ENCODE measurements around the gene JPH4. TPM values are rescaled to one million over a fixed set of nuclear protein-coding genes. Genes with fewer than 3 reads are reported as not detected.

JPH4 gene
- total and polyA plus RNA-seq, 2 donors (not counting 1 experiment from before 2014, with no cell fraction given) = not detected

DNA sequence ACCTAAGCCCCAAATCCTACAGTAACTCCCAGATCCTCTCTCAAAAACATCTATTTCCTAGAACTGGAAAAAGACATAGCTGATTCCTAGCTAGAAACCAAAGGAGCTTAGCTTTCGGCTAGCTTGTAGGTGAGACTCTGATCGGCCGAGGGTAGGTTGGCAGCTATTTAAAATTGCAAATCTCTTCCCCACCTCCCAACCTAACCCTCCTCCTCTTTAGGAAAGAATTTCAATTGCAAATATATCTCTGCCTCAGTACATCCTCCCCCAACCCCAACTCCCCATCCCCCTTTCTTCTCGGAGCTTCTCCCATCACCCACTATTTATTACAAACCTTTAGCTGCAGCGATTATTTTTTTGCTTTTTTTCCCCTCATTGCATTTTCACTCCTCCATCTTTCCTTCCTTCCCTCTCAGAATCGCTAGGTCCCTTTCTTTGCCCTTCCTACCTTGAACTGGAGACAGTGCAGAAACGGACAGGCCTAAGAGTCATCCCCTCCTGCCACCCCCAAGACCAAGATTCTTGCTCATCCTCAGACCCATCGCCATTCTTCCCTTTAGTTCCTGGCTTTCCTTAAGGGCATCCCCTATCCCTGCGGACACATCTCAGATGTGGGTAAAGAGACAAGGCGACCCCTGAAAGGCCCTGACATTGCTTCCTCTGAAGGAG lies 40.4 kb downstream of the JPH4 start:
- CTCF ChIA-PET = interaction anchor here (0.5 to 7.7 kb wide), 7 partner anchors 9 to 59 kb away, joined by 3 to 80 read pairs (median 5); partner anchors contain the start of gene THTPA
- Histone ChIP-seq H2AFZ (ENCODE audit: insufficient read depth, low read depth, low read length, poor library complexity, severe bottlenecking) (no peak overlapping the region), H3K4me2 (replicated peaks; ENCODE audit: low read depth, low read length, poor library complexity, severe bottlenecking) (no peak overlapping the region), H3K4me1 (ENCODE audit: control insufficient read depth in 2 of 2, insufficient read depth in 2 of 2, low read length in 2 of 2) (no peaks in the 10 kb centered on the region), H4K20me1 (ENCODE audit: control insufficient read depth, insufficient read depth, low read length, poor library complexity, severe bottlenecking) (no peaks in the 10 kb centered on the region), H3K4me3 (ENCODE audit: control extremely low read depth in 1 of 5, extremely low read depth in 1 of 5, insufficient read depth in 1 of 5, low read depth in 2 of 5, low read length in 4 of 5) (no peak overlapping the region), H3K36me3 (replicated peaks in 1 of 2; ENCODE audit: control extremely low read depth in 1 of 2, control insufficient read depth in 1 of 2, extremely low read depth in 1 of 2, insufficient read depth in 2 of 2, low read length in 1 of 2) (no peaks in the 10 kb centered on the region), H3K9me3 (ENCODE audit: control extremely low read depth in 1 of 3, control insufficient read depth in 2 of 3, insufficient read depth in 1 of 3, low read length in 2 of 3) (no peaks in the 10 kb centered on the region), H3K27me3 (replicated peaks in 1 of 4; ENCODE audit: control extremely low read depth in 1 of 4, control insufficient read depth in 3 of 4, insufficient read depth in 4 of 4, low read length in 3 of 4) (peaks cover 0 to 5% (median 0%) of the 10 kb centered on the region in 4 experiments), H3K9ac (ENCODE audit: low read length) (no peak overlapping the region), H3K27ac (ENCODE audit: low read length in 2 of 2) (no peak overlapping the region), H3K79me2 (ENCODE audit: control insufficient read depth, insufficient read depth, low read length) (no peaks in the 10 kb centered on the region)
- no peak for ATAC-seq (ENCODE audit: low read depth)
- no peak overlapping the region for H3K4me3 Mint-ChIP-seq
- H3K27ac Mint-ChIP-seq = no peak overlapping the region
- H3K4me1 Mint-ChIP-seq = no peaks in the 10 kb centered on the region
- POLR2A ChIA-PET = no interaction called here
- TF ChIP-seq, protein P1, sequence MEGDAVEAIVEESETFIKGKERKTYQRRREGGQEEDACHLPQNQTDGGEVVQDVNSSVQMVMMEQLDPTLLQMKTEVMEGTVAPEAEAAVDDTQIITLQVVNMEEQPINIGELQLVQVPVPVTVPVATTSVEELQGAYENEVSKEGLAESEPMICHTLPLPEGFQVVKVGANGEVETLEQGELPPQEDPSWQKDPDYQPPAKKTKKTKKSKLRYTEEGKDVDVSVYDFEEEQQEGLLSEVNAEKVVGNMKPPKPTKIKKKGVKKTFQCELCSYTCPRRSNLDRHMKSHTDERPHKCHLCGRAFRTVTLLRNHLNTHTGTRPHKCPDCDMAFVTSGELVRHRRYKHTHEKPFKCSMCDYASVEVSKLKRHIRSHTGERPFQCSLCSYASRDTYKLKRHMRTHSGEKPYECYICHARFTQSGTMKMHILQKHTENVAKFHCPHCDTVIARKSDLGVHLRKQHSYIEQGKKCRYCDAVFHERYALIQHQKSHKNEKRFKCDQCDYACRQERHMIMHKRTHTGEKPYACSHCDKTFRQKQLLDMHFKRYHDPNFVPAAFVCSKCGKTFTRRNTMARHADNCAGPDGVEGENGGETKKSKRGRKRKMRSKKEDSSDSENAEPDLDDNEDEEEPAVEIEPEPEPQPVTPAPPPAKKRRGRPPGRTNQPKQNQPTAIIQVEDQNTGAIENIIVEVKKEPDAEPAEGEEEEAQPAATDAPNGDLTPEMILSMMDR (IDR thresholded peaks at IDR 0.05) = no peak
- TF ChIP-seq EZH2 (IDR thresholded peaks at IDR 0.05; ENCODE audit: borderline replicate concordance, insufficient read depth, low read depth, low read length, poor library complexity, severe bottlenecking) = no peak
- intact Hi-C loops (cut with micrococcal nuclease) = no loop called here
- H3K9me3 Mint-ChIP-seq (ENCODE audit: insufficient read depth) = no peaks in the 10 kb centered on the region
- WGBS (ENCODE audit: insufficient coverage) = 79% methylated on average over 5 of the region's 10 CpGs
- peaks cover 3% of the 10 kb centered on the region for H3K27me3 Mint-ChIP-seq
- DNase-seq = no peak

DNA sequence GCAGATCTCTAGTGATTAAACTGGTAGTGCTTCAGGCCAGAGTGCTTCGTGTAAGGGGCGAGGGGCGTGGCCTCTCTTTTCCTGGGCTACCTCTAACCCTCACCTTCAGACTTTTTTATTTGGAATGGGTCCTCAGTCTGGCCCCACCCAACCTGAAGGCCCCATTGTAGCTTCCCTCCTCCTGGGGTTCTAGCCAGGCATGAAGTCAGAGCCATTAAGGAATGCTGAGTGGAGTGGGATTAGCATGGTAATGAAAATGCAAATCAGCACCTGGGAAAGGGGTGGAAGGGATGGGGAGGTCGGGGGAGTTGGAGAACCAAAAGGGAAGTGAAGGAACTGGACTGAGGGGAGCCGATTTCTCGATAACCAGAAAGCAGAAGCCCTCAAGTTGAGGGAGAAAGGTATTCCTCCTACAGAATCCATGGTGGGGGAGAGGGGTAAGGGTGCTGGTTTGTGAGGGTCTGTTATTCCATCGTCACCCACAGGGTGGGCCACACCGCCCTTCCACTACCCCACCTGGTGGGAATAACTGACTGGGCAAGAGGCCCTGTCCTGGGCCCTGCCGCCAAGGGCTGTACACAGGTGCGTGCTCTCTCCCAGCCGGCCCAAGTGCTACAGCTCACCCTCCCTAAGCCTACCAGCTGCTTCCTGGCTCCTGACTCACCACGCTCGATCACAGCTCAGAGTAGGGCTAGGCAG lies 41.1 kb downstream of the JPH4 start:
- CTCF ChIA-PET = interaction anchor here (0.5 to 7.7 kb wide), 7 partner anchors 12 to 416 kb away, joined by 3 to 80 read pairs (median 5); partner anchors contain the start of gene THTPA
- POLR2A ChIA-PET = no interaction called here
- intact Hi-C loops (cut with micrococcal nuclease) = no loop called here

More for the DNA sequence above, 41.1 kb downstream of the JPH4 start:
- H3K27ac ChIP-seq (ENCODE audit: low read length in 2 of 2) = no peak overlapping the region
- no peak overlapping the region for H3K27ac Mint-ChIP-seq
- WGBS (ENCODE audit: insufficient coverage) = 52% methylated on average over 11 of the region's 13 CpGs
- no peaks in the 10 kb centered on the region for H3K4me1 ChIP-seq (ENCODE audit: control insufficient read depth in 2 of 2, insufficient read depth in 2 of 2, low read length in 2 of 2)
- no peaks in the 10 kb centered on the region for H3K79me2 ChIP-seq (ENCODE audit: control insufficient read depth, insufficient read depth, low read length)
- H3K9me3 Mint-ChIP-seq (ENCODE audit: insufficient read depth) = no peaks in the 10 kb centered on the region
- no peak for DNase-seq
- H3K4me3 ChIP-seq (ENCODE audit: control extremely low read depth in 1 of 5, extremely low read depth in 1 of 5, insufficient read depth in 1 of 5, low read depth in 2 of 5, low read length in 4 of 5) = no peak overlapping the region
- TF ChIP-seq EZH2 (IDR thresholded peaks at IDR 0.05; ENCODE audit: borderline replicate concordance, insufficient read depth, low read depth, low read length, poor library complexity, severe bottlenecking) = no peak
- TF ChIP-seq, protein P1 (IDR thresholded peaks at IDR 0.05) = no peak
- peaks cover 3% of the 10 kb centered on the region for H3K27me3 Mint-ChIP-seq
- H3K9me3 ChIP-seq (ENCODE audit: control extremely low read depth in 1 of 3, control insufficient read depth in 2 of 3, insufficient read depth in 1 of 3, low read length in 2 of 3) = no peaks in the 10 kb centered on the region
- H2AFZ ChIP-seq (ENCODE audit: insufficient read depth, low read depth, low read length, poor library complexity, severe bottlenecking) = no peak overlapping the region
- H3K9ac ChIP-seq (ENCODE audit: low read length) = no peak overlapping the region
- H4K20me1 ChIP-seq (ENCODE audit: control insufficient read depth, insufficient read depth, low read length, poor library complexity, severe bottlenecking) = no peaks in the 10 kb centered on the region
- H3K27me3 ChIP-seq (replicated peaks in 1 of 4; ENCODE audit: control extremely low read depth in 1 of 4, control insufficient read depth in 3 of 4, insufficient read depth in 4 of 4, low read length in 3 of 4) = peaks cover 0 to 5% (median 0%) of the 10 kb centered on the region in 4 experiments
- no peak overlapping the region for H3K4me2 ChIP-seq (replicated peaks; ENCODE audit: low read depth, low read length, poor library complexity, severe bottlenecking)
- ATAC-seq (ENCODE audit: low read depth) = no peak
- H3K36me3 ChIP-seq (replicated peaks in 1 of 2; ENCODE audit: control extremely low read depth in 1 of 2, control insufficient read depth in 1 of 2, extremely low read depth in 1 of 2, insufficient read depth in 2 of 2, low read length in 1 of 2) = no peaks in the 10 kb centered on the region
- H3K4me3 Mint-ChIP-seq = no peak overlapping the region
- H3K4me1 Mint-ChIP-seq = no peaks in the 10 kb centered on the region
